ENCODE measurements around the gene TCHH. TPM values are rescaled to one million over a fixed set of nuclear protein-coding genes. Genes with fewer than 3 reads are reported as not detected.

TCHH gene
- total and polyA plus RNA-seq, 2 donors (not counting 3 experiments of a cell fraction or from before 2014, with no cell fraction given), result not detected

- Histone ChIP-seq H3K27me3 (ENCODE audit: control insufficient read depth in 2 of 2, insufficient read depth in 2 of 2, low read length in 2 of 2) (peaks cover 2 to 7% of the 10 kb centered on the region in 2 experiments), H3K9me1 (replicated peaks; ENCODE audit: control insufficient read depth, extremely low read depth, insufficient read depth, low read length) (no peaks in the 10 kb centered on the region), H3K79me2 (ENCODE audit: control insufficient read depth, insufficient read depth, low read length) (no peaks in the 10 kb centered on the region), H3K9ac (replicated peaks; ENCODE audit: extremely low read depth, insufficient read depth, low read length) (no peak overlapping the region), H3K4me3 (replicated peaks in 1 of 3; ENCODE audit: insufficient read depth in 1 of 3, low read depth in 1 of 3, low read length in 3 of 3) (no peak overlapping the region), H4K20me1 (replicated peaks; ENCODE audit: control insufficient read depth, extremely low read depth, insufficient read depth, low read length) (no peaks in the 10 kb centered on the region), H3K36me3 (ENCODE audit: control insufficient read depth in 2 of 2, extremely low read depth in 1 of 2, insufficient read depth in 2 of 2, low read length in 2 of 2) (no peaks in the 10 kb centered on the region), H3K4me2 (ENCODE audit: insufficient read depth, low read length) (no peak overlapping the region), H2AFZ (ENCODE audit: low read depth, low read length) (no peak overlapping the region), H3K4me1 (ENCODE audit: control insufficient read depth, extremely low read depth, insufficient read depth, low read length) (no peaks in the 10 kb centered on the region), H3K27ac (ENCODE audit: insufficient read depth, low read depth, low read length) (no peak overlapping the region), H3K9me3 (replicated peaks; ENCODE audit: control insufficient read depth, insufficient read depth, low read length) (no peaks in the 10 kb centered on the region)
- no peak for FAIRE-seq
- dilution Hi-C loops (cut with MboI; ENCODE audit: extremely low pct_ligation_motif_present, low sequenced_read_pairs) (no loop called here), intact Hi-C loops (cut with micrococcal nuclease) (no loop called here)
- ChIA-PET POLR2A (no interaction called here), CTCF (no interaction called here)
- no peak for TF ChIP-seq CTCF (IDR thresholded peaks at IDR 0.05; ENCODE audit: extremely low read depth in 1 of 2, insufficient read depth in 1 of 2, low read depth in 1 of 2, low read length in 2 of 2)
- no peak for TF ChIP-seq MYC (IDR thresholded peaks at IDR 0.05; ENCODE audit: low read depth, low read length)
- no TSS peak for BruUV-seq (replicated peaks)
- DNase-seq (ENCODE audit: low read depth, low spot score), result no peak
Measured at GRCh38 chr1:152071123-152071522, 44.1 kb downstream of the TCHH start.

GRCh38 chr1:152067929-152068328, 47.3 kb downstream of the TCHH start:
- no TSS peak for BruUV-seq (replicated peaks)
- FAIRE-seq (no peak), DNase-seq (ENCODE audit: low read depth, low spot score) (no peak)
- Histone ChIP-seq H2AFZ (ENCODE audit: low read depth, low read length) (no peak overlapping the region), H3K4me1 (ENCODE audit: control insufficient read depth, extremely low read depth, insufficient read depth, low read length) (no peaks in the 10 kb centered on the region), H4K20me1 (replicated peaks; ENCODE audit: control insufficient read depth, extremely low read depth, insufficient read depth, low read length) (no peaks in the 10 kb centered on the region), H3K4me3 (replicated peaks in 1 of 3; ENCODE audit: insufficient read depth in 1 of 3, low read depth in 1 of 3, low read length in 3 of 3) (no peak overlapping the region), H3K27ac (ENCODE audit: insufficient read depth, low read depth, low read length) (no peak overlapping the region), H3K4me2 (ENCODE audit: insufficient read depth, low read length) (no peak overlapping the region), H3K9me3 (replicated peaks; ENCODE audit: control insufficient read depth, insufficient read depth, low read length) (no peaks in the 10 kb centered on the region), H3K79me2 (ENCODE audit: control insufficient read depth, insufficient read depth, low read length) (no peaks in the 10 kb centered on the region), H3K36me3 (ENCODE audit: control insufficient read depth in 2 of 2, extremely low read depth in 1 of 2, insufficient read depth in 2 of 2, low read length in 2 of 2) (no peaks in the 10 kb centered on the region), H3K27me3 (ENCODE audit: control insufficient read depth in 2 of 2, insufficient read depth in 2 of 2, low read length in 2 of 2) (peaks cover 0 to 5% of the 10 kb centered on the region in 2 experiments), H3K9ac (replicated peaks; ENCODE audit: extremely low read depth, insufficient read depth, low read length) (no peak overlapping the region), H3K9me1 (replicated peaks; ENCODE audit: control insufficient read depth, extremely low read depth, insufficient read depth, low read length) (no peaks in the 10 kb centered on the region)
- intact Hi-C loops (cut with micrococcal nuclease) (no loop called here), dilution Hi-C loops (cut with MboI; ENCODE audit: extremely low pct_ligation_motif_present, low sequenced_read_pairs) (no loop called here)
- no peak for TF ChIP-seq MYC (IDR thresholded peaks at IDR 0.05; ENCODE audit: low read depth, low read length)
- ChIA-PET POLR2A (no interaction called here), CTCF (interaction anchor here (0.8 kb wide), 1 partner anchor 16 kb away, joined by 3 read pairs; no protein-coding TSS in a partner anchor)
